HG03039 (cell line): ENCODE measurements around the gene NFKBIE.

Experiments
- ATAC-seq: cut with Tn5 transposase; IDR thresholded peaks from one replicate; pipeline ENCODE4 v1.9.1; 2021; ENCODE audit warnings: mild to moderate bottlenecking, moderate library complexity; ENCODE audit not compliant: unreplicated experiment

The NFKBIE gene

DNA sequence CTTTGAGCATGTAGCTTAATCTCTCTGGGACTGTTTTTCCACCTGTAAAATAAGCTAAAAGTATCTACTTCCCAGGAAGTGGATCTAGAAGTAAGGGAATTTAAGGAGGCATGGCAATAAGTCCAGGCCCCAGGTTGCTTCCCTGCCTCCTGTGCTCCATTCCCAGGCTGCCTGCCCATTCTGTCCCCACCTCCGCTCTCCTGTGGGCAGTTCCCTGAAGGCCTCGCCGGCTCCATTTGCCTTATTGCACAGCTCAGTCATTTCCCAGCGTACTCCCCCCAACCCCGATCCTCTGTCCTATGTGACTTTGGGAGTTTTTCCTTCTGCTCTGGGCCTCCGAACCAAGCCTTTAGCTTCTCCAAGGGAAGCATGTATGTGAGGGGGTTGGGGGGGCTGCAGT, 37.3 kb downstream of the NFKBIE start:
- ATAC-seq = no peak

DNA sequence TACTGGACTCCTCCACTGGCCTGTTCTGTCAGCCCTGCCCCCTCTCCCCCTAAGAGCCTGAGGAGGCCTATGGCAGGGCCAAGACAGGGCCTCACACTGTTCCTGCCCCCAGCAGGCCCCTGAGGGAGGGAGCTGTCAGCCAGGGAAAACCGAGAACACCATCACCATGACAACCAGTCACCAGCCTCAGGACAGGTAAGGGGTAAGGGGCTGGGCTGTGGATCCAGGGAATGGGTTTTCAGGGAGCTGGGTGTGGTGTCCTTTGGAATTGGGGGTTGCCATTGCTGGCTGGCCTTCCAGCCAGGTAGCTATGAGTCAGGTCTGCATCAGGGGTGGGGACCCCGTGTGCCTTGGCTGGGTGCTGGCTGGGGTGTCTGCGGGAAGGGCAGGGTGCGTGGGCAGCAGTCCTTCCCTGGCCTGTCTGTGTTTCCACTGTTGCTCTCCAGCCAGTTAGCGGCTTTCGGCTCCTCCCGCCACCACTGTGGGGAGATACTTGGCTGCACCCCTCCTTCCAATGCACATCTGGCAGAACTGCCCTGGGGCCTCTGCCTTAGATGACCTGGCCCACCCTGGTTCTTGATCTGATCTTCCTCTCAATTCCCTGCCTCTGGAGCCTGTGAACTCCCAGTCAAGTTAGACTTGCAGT, 38.1 kb downstream of the NFKBIE start:
- no peak for ATAC-seq

DNA sequence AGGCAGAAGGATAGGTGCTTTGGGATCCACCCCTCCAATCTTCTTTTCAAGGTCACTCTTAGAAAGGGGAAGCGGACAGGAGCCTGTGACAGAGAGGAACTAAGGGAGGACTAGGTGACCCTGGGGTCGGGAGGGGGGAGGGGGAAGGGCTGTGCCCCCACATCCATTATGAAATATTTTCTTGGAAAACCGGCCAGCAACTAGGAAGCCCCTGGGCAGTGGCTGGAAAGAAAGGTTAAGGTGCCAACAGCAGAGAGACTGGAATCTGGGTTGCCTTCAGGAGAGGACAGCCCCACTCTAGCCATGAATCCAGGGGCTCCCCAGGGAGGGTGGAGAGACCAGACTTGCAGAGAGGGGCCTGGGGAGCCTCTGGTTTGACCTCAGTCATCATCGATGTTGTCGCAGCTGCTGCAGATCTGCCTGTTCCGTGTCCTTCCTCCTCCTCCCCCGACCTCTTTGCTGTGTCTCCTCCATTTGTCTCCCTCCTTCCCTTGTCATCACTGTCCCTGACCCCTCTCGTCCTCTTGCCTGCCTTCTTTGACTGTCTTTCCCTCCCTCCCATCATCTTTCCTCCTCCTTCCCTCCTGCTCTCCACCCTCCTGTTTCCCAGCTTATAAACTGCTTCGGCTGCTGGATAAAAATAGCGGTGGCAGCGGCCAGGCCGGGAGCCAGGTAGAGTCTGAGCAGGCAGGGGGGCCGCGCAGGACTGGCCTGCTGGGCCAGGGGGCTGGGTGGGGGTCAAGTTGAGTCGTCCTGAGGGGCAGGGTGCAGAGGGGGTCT, 38.8 kb downstream of the NFKBIE start:
- ATAC-seq = no peak

DNA sequence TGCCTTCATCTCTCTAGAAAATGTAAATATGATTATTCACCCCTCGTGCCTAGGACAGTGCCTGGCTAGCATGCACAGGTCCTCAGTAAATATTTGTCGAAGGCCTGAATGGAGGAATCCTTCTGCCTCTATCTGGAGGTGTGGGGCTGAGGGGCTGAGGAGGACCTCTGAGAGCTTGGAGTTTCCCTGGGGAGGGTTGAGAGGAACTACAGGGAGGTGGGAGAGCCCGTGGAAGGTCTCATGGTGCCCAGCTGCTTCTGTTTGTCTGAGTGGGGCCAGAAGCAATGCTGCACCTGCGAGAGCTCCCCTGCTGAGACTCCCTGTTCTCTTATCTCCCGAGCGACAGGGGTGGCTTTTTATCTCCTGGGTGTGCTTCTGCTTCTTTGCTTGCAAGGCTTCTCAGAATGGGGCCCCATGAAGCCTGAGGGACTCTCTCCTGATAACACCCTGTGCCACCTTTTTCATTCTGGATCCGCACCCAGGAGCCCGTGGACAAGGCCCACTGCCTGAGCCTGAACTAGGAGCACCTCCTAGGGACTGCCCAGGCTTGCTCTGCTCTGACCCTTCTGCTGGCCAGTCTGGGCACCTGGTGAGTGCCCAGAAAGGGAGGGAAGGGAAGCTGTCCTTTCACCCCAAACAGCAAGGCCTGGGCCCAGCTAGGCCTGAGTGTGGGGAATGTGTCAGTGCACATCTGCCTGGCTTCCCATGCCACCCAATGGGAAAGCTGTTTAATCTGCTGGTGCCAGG, 39.6 kb downstream of the NFKBIE start:
- ATAC-seq = no peak

DNA sequence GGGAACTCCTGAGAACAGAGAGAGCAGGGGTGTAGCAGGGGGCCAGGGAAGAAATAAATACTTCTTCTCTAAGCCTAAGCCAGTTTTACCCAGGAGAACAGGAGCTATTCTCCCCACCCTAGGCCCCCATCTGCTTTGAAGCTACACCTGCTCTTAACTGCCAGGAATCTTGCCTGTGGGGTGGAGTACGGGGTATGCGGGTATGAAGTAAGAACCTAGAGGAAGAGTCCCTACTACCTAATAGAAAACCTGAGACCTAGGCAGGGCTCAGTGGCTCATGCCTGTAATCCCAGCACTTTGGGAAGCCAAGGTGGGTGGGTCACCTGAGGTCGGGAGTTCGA, 40.4 kb downstream of the NFKBIE start:
- ATAC-seq = no peak

DNA sequence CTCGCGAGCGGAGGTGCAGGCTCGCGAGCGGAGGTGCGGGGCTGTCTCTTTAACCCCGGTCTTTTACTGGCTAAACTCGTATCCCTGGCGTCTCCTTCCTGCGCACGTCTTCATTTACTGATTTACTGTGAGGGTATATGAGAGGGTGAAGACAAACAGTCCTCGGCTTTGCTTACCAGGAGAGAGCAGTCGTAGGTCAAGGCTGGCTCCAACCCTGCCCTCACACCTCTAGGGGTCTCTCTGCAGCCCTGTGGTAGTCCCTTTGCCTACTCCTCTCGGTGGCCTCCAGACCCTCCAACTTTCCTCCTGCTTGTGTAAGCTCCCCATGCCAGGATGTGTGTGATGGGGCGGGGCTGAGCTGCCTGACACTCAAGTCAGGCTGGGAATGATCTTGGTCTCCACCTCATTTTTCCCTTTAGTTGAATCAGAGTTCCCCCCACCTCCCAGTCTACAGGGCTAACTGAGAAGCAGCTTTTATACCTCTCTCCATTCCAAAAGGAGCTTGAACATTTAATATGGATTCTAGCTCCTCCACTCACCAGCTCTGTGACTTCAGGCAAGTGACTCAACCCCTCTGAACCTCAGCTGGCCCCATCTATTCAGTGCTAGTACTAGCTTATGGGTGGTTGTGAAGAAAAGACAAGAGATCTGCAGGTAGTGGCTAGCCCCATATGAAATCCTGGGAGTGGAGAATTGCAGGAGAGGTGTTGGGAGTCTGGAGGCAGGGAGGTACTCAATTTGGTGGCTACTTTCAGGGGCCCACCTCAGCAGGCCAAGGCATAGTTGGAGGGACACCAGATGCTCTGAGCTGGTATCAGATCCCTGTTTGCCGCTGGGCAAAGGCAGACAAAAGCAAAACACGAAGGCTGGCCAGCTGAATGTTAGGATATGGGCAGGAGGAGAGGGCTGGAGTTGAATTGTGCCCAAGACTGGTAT, 41.1 kb downstream of the NFKBIE start:
- ATAC-seq = no peak

DNA sequence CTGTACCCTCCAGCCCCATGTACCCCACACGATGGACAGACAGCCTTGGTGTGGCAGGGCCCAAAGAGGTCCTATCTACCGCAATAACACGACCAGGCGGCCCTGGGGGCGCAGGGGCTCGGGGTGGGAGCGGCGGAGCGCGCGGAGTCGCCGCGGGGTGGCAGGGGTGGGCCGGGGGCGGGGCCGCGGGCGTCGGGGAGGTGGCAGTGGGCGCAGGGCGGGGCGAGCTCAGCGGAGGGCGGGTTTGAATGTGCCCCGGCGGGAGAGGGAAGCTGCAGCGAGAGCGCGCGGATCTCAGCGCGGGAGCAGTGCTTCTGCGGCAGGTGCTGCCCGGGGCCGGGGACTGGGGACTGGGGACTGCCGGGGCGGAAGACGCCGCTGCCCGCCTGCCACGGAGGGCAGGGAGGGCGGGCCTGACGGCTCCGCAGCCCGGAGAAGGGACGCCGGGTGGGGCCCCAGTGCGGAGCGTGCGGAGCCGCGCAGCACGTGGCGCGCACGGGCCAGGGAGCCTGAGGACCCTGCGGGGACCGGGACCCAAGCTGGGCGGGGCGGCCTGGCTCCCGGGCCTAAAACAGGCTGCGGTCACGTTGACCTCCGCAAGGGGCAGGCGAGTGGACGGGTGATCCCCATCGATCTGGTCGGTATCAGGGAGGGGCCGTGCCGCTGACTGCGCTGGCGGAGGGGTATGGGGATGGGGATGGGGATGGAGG, 41.9 kb downstream of the NFKBIE start, which contains the start of gene SLC29A1:
Gene SLC29A1 (plus strand): TSS at position 277 of the 710 bp plus-strand sequence. CDS start 3,719 bp downstream, outside the sequence.
- ATAC-seq = no peak

DNA sequence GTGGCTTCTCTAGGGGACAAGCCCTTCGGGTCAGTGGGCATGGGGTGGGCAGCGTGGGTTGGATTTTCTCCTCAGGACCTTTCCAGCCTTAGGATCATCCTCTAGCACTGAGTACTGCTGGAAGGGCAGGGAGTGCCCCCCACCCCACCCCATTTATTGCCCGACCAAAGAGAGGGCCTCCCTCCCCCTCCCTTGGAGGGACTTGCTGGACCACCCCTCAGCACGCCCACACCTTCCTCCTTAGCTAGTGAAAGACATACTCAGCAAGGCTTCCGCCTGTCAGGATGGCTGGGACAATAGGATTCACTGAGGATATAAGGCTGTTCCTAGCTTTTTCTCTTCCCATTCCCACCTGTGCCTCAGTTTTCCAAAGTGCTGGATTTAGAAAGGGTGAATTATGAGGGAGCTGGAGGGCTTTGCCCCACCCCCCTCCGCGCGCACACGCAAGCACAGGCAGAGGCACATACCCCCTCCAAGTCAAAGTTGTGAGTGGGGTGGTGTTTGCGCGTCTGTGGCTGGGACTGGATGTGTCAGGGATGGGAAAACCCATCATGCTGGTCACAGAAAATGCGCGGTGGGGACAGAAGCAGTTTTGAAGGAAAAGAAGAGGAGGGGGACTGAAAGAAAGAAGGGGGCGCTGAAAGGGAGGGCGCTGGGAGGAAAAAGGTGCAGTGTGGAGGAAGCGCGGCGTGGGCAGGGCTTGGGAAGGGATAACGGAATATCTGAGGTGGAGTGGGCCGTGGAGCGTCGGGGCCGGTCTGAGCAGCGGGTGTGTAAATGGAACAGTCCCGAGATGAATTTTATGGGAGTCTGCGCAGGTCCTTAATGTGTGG, 42.6 kb downstream of the NFKBIE start:
- no peak for ATAC-seq

DNA sequence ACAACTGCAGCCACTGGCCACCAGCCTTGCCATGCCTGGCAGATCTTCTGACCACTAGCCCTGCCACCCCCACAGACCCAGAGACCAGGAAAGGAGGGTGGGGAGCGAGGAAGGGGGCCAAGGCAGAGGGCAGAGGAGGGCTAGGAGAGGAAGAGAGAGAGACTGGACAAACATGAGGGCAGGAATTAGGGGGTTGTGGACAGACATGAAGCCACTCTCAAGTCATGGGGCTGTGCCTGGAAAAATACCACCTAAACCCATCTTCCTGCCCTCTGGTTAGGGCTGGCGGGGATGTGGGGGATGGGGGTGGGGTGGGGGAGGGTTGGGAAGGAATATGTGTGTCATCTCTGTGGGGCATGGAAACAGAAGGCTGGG, 43.4 kb downstream of the NFKBIE start:
- no peak for ATAC-seq

DNA sequence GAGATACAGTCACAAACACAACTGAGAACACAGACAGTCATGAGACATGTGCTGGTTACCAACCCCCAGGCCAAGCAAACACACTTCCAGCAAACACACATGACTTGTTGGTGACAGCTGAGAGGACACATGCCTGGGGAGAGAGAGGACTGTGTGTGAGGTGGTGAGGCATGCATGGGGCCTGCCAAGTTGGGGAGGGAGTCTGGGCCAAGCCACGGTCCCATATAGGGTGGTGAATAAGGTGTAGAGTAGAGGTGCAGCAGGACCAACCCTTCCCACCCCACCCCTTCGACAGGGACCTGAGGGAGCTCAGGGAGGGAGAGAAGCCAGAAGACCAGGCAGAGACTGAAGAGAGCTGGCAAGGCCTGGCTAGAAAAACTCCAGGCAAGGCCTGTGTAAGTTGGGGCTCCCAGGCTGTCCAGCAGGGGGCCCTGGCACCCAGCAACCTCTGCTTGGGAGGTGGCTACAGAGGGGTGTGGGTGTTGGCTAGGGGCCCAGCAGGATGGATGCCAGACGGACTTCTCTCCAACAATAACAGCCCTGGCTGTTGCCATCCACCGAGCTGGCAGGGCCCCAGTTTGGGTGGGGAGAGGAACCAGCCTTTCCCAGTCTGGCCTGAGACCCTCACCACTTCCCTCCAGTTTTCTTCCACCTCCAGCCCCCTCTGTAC, 43.9 kb downstream of the NFKBIE start:
- ATAC-seq = peak; percentile 36

DNA sequence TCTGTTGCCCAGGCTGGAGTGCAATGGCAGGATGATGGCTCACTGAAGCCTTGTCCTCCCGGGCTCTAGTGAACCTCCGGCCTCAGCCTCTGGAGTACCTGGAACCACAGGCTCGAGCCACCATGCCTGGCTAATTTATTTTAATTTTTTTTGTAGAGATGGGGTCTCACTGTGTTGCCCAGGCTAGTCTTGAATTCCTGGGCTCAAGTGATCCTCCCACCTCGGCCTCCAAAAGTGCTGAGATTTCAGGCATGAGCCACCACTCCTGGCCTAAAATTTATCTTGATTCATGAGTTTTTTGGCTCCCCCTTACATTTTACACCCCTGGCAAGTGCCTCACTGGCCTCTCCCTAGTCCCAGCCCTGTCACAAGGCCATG, 44.4 kb downstream of the NFKBIE start:
- ATAC-seq = no peak

DNA sequence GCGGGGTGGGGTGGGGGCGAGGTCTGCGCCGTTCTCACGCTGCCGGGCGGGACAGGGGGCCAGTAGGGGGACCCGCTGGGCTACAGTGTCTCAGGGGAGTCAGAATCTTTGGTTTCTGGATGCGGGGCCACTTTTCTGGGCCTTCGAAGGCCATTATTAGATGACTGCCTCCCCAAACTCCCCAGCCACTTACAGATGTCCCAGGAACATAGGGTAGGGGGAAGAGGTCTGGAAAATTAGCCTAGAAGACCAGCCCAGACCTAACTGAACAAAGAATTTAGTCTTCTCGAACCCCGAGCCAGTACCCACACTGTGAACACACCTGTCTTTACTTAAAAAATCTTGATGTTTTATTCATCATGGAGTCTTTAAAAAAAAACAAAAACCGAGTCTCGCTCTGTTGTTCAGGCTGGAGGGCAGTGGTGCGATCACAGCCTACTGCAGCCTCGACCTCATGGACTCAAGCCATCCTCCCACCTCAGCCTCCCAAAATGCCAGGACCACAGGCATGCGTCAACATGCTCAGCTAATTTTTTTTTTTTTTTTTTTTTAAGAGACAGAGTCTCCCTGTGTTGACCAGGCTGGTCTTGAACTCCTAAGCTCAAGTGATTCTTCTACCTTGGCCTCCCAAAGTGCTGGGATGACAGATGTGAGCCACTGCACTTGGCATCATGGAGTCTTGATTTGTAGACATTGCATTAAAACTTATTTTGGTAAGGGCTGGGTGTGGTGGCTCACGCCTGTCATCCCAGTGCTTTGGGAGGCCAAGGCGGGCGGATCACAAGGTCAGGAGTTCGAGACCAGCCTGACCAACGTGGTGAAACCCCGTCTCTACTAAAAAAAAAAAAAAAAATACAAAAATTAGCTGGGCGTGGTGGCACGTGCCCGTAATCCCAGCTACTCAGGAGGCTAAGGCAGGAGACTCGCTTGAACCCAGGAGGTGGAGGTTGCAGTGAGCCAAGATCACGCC, 45.3 kb downstream of the NFKBIE start:
- ATAC-seq = no peak

DNA sequence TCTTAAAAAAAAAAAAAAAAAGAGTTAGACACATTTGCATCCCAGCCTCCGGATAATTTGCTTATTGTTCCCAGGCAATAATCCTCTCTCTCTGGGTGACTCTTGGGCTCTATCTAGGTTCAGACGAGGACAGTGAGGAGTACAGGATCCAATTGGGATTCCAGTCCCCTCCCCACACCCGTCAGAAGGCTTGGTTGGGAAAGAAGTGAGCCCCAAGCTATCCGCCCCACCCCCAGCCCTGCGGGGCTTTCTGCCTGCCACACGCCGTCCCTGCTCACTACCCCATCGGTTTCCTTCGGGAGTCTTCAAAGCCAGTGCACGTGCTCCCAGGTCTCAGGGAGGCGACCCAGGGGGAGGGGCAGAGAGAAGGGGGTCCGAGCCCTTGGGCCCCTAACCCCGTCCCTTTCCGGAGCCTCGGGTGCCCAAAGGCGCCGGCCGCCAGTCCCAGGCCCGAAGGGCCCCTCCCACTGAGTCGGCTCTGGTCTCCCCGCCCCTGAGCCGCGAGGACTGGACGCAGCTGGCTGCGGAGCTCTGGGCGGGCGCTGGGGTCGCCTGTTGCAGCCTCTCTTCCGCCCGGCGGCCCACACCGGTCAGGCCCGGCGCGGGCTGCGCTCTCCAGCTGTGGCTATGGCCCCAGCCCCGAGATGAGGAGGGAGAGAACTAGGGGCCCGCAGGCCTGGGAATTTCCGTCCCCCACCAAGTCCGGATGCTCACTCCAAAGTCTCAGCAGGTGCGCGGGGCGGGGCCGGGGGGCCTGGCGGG, 46.1 kb downstream of the NFKBIE start:
- ATAC-seq = peak; percentile 41

DNA sequence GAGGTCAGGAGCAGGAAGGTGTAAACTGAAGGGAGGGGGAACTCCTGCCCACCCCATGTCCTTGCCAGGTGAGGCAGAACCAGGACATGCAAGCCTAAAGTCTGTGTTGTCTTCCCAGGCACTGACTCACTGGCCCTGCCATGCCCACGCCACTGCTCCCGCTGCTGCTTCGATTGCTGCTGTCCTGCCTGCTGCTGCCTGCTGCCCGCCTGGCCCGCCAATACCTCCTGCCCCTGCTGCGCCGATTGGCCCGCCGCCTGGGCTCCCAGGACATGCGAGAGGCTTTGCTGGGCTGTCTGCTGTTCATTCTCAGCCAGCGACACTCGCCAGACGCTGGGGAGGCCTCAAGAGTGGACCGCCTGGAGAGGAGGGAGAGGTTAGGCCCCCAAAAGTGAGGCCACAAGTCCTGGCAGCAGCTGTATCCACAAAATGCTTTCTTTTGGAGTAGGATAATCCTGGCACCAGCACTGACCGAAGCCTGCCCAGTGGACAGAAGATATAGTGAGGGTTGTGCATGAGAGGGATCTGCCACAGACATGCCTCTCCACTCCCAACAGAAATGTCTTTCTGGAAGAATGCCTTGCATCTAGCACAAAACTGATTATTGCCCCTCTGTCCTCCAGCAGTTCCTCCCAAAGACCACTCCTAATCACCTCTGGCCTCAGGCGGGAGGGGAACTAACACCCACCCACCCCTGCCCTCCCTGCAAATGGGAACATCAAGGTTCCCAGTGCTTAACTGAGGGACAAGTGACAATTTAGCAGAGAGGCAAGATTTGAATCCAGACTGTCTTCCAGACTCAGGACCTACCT, 47.8 kb downstream of the NFKBIE start:
- no peak for ATAC-seq

DNA sequence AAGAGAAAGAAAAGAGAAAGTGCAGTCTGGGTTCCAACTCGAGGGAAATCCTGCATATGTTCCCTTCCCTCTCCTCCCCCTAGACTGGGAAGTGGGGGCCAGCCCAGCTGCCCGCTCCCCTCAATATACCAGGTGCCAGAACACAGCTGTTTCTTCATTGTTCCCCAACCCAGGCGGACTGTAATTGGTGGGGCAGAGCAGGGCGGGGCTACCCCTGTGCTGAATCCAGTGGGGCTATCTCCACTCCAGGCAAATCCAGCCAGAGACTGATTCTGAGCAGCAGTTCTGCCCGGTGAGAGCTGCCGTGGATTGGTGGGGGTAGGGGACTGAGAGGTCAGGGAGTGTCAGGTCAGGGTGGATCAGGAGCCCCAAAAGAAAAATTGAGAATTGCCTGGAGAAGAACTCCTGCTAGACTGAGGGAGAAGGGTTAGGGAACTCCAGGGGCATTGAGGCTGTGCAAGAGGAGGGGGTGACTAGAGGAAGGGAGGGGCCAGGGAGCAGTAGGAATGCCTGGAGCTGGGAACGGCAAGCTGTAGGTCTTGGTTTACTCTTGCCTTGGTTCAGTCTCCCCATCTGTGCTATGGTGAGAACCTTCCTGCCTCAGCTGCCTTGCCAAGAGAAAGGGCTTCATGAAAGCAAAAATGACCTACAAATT, 48.5 kb downstream of the NFKBIE start, which contains the start of gene MYMX:
Gene MYMX (plus strand): TSS at position 250 of the 655 bp plus-strand sequence. CDS start 546 bp downstream, outside the sequence.
- ATAC-seq = no peak
